ENCODE results near the gene TRIM7.

Gene TRIM7

GRCh38 chr5:181204826-181205760 lies at the start of gene TRIM7:
Gene TRIM7, minus strand, starts transcription at chr5:181205196. Its CDS starts 86 bp downstream, at chr5:181205110.
- DNase-seq, result no peak

DNA sequence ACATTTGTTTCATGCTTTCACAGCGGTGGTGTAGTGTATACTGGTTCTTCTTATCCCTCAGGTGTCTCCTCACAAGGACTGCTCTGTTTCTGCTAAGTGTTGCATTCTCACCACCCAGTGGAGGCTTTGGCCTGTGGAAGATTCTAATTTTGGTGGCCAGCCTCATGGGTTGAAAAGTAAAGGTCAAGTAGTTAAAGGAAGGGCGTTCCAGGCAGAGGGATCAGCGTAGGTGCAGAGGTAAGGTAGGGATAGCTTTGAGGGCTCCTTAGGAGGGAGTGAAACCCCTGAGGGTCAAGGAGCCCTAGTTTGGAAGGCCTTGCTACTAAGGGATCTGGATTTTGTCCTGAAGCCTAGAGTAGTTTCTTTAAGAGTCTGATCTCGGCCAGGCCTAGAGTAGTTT lies 43.3 kb upstream of the TRIM7 start:
- DNase-seq, result no peak

DNA sequence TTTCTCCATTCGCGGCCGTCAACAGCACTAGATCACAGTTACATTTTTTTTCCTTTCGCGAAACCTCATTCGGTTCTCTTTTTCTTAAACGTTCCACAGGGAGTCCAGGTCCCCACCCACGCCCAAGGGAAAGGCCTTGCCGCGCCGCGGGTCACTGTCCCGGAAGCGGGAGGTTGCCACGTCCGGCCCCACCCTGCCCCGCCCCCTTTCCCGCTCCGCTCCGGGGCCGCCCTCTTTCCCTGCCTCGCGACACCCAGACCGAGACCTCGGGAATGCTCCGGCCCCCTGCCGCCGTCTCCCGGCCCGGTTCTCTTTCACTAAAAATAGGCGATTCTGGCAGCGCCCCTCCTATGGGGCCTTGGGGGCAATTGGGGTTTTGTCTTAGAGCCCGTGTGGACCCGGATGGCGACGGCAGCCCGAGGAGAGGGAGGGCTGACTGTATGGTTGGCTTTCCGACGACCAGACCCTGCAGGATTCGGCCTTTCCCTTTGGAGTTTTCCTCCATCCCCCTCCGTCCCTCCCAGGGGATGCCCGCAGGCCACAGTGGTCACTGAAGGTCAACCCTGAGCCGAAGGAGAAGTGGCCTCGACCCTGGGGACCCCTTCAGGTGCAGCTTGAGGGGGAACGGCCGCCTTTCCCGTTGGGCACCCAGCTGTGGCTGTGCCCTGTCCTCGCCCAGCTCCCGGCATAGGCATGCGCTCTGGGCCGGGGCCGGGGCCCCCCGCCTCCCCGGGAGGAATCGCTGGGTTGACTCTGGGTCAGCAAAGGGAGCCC lies 41.5 kb upstream of the TRIM7 start:
- no peak for DNase-seq

DNA sequence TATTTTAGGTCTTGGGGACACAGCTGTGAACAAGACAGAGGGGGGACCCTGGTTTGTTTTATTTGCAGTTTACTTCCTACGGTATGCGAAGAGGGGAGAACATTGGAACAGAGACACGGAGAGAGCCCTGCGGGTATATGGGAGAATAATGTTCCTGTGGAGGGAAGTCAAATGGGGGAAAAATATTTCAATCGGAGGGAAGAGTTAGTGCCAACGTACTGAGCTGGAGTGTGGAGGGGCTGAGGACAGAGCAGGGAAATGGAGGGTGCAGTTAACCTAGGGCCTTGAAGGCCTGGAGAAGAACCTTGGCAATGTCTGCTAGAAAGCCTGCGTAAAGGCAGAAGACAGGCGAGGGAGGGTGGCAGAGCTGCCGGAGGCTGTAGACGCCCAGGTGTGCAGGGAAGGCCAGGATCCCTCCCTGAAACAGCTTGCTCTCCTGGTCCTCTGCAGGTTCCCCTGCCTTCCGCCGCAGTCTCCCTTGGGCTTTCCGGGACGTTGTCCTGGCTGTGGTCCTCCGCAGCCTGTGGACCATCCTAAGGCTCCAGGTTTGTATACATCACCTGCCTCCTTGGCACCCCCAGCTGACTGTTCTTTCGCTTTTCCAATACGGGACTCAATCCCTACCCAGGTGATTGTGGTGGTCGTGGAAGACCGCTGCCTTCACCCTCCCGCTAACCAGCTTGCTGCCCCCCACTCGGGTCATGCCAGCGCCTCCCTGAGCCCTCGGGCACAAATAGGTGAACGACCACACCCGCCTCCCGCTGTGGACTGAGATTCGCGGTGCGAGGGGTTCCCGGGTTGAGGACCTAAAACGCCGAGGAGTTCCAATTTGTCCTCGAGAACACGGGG lies 40.7 kb upstream of the TRIM7 start:
- no peak for DNase-seq

DNA sequence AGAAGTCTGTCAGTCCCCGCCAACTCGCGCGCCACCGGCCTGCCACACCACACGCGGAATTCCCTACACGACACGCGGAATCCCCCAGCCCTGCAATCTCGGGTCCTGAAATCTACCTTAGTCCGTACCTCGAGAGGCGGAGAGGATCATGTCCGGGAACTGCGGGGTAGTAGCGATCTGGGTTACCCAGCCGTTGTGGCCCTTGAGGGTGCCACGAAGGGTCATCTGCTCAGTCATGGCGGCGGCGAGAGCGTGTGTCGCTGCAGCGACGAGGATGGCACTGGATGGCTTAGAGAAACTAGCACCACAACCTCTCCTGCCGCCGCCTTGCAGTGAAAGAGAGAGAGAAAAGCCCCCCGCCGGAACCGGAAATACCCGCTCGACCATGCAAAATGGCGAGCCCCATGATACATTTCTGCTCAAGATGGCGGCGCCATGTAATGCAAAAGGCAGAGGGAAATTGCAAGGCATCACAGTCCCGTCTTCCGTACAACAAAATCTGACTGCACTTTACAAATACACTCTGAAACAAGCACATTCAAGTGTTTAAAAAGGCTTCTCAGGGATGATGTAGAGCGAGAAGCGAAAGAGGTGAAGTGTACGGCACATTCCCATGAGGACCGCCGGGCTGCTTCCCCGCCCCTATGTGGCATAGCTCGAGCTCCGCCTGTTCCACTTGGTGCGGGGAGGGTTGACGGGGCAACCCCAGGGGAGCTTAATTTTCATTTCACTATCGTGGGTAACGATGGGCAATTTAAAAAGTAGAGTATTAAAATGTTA lies 38.8 kb upstream of the TRIM7 start, which contains the start of gene RACK1:
Gene RACK1 (minus strand): TSS at position 343 of the 780 bp plus-strand sequence. CDS start 106 bp downstream, at position 237.
- no peak for DNase-seq

DNA sequence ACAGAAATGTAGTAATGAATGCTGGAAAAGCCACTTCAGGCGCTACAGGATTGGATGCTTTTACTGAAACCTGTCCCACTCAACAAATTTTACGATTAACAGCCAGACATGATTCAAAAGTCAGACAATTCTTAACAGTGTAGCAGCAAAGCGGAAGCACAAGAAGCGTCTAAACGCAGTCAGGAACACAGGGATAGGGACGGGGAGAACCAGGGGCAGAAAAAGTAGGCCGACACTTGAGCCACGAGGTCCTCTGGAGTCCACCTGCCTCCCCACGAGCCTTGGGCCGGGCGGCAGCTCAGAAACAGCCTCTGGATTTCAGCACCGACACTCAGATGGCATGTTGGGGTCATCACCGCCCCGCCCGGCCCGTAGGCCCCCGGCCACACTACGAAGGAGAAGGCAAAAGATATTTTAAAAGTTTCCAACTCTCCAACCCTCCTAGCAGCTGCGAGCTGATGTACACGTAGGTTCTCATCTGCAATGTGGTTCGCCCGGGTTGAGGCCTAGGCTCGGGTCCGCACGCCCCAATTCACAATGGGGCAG lies 38.1 kb upstream of the TRIM7 start:
- DNase-seq, result no peak

DNA sequence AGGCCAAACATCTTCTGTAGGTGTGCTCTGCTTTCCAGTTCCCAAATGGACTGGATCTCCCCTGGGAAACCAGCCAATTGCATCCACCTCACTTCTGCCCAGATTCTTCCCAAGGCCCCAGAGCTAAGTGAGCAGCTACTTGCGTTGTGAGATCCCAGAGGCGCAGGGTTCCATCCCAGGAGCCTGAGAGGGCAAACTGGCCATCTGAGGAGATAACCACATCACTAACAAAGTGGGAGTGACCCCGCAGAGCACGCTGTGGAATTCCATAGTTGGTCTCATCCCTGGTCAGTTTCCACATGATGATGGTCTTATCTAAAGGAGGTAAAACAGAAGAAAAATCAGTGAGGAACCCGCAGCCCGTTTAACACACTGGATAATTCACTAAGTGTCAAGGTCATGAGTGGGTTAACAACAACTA lies 37.0 kb upstream of the TRIM7 start:
- DNase-seq, result no peak

GRCh38 chr5:181241393-181241975 lies 36.5 kb upstream of the TRIM7 start:
- no peak for DNase-seq

DNA sequence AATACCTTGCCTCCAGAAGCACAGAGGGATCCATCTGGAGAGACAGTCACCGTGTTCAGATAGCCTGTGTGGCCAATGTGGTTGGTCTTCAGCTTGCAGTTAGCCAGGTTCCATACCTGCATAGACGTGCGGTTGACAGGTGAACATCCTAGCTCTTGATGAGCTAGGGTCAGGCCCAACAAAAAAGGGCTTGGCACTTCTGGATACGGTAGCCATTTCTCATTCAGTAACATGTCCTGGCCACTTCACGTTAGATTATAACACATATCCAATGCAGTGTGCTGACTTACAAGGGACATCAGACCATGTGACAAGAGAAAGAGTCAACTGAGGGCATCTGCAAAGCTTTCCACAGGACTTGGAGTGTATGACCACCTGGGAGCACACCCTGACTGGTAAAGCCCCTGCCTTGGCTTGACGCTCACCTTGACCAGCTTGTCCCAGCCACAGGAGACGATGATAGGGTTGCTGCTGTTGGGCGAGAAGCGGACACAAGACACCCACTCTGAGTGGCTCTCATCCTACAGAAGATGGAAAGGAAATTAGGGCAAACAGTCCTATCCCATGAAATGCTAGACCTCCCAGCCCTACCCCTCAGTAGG lies 34.2 kb upstream of the TRIM7 start:
- DNase-seq, result no peak

GRCh38 chr5:181237729-181238385 lies 32.9 kb upstream of the TRIM7 start:
- no peak for DNase-seq

- DNase-seq, result no peak
Observed at GRCh38 chr5:181236954-181237641, 32.1 kb upstream of the TRIM7 start.

- no peak for DNase-seq
Observed at GRCh38 chr5:181236471-181236870, 31.5 kb upstream of the TRIM7 start.

GRCh38 chr5:181235689-181236366 lies 30.8 kb upstream of the TRIM7 start:
- no peak for DNase-seq

- no peak for DNase-seq
Observed at GRCh38 chr5:181235323-181235688, 30.3 kb upstream of the TRIM7 start.

DNA sequence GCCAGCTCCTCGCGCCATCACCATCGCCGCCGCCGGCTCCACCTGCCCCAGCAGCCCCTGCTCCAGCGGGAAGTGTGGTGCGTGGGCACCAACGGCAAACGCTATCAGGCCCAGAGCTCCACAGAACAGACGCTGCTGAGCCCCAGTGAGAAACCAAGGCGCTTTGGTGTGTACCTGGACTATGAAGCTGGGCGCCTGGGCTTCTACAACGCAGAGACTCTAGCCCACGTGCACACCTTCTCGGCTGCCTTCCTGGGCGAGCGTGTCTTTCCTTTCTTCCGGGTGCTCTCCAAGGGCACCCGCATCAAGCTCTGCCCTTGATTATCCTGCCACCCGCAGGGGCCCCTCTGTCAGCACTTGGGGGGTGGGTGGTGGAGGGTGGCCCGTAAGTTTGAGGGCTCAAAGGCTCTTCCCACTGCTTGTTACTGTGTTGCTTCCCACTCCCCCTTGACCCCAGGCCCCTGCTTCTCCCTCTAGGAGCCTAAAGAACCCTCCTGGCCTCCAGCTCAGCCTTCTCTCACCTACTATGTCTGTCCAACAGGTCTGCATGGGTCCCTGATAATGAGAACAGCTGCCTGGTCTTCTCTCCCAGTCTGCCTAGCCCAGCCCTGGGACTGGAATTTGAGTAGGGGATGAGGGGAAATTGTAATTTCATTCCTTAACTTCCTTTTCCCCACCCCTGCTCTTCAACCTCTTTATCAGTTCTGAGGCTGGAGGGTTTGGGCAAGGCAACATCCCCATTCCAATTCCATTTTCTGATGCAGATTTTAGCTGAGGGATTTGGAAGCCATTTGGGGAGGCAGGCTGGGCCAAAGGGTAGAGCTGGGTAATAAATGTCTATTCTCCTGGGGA lies 29.7 kb upstream of the TRIM7 start:
- no peak for DNase-seq

- DNase-seq, result no peak
Observed at GRCh38 chr5:181233801-181234454, 28.9 kb upstream of the TRIM7 start.

GRCh38 chr5:181233088-181233800 lies 28.2 kb upstream of the TRIM7 start:
- no peak for DNase-seq

Data from NCI-H1436 (cell line).